Mucosa of descending colon (tissue), 3 donors: Measurements from ENCODE around the gene RNF180. TPM values are rescaled to one million over a fixed set of nuclear protein-coding genes. Genes with fewer than 3 reads are reported as not detected.

ENCODE experiments used
- ATAC-seq: fragments of 200-7000 bp; cut with Tn5 transposase; one replicate; pipeline ENCODE4 v1.9.1; 2020; ENCODE audit warnings: mild to moderate bottlenecking, moderate library complexity
- DNase-seq, 3 donors: peaks; one replicate each; pipeline ENCODE4 v3.0.0-alpha.2; 2020
- H3K36me3 ChIP-seq: fragments of 200-600 bp; one replicate; pipeline ENCODE4 v1.8.0; 2021; ENCODE audit warnings: low read depth, mild to moderate bottlenecking
- H3K4me1 ChIP-seq: fragments of 200-600 bp; one replicate; pipeline ENCODE4 v1.8.0; 2021; ENCODE audit warnings: low read depth, mild to moderate bottlenecking
- H3K4me3 ChIP-seq: fragments of 200-600 bp; one replicate; pipeline ENCODE4 v1.8.0; 2021; ENCODE audit warnings: mild to moderate bottlenecking
- H3K9me3 ChIP-seq: fragments of 200-600 bp; one replicate; pipeline ENCODE4 v1.8.0; 2021; ENCODE audit warnings: mild to moderate bottlenecking
- CTCF ChIP-seq: fragments of 200-600 bp; IDR thresholded peaks from one replicate; pipeline ENCODE4 v1.8.0; 2022; ENCODE audit warnings: antibody characterized with exemption, mild to moderate bottlenecking
- intact Hi-C, 2 donors: fragments of 100-400 bp; cut with DNase I in 1 of 2; cut with micrococcal nuclease in 1 of 2; formaldehyde crosslinking; loops; one replicate each; pipeline versions ENCODE4 v1.11.0 to v1.11.1; 2022; cut with DNase I, micrococcal nuclease
- total RNA-seq, 3 donors: library from RNA; stranded (reverse); fragmentation: NEBNext Ultra II Directional in 2 of 3; extraction: Animal tissue kit (Norgen Biotek cat#: 25700) in 2 of 3; gene quantifications; one replicate each; pipeline versions ENCODE4 v1.2.1 to v1.2.4, GENCODE V29; 2021 to 2023
- donor health status: DM: no; HTN: no; CAD: no; lungs with moderate emphysema.
- donor health status: DM: no; HTN: no; CAD: no.
- donor health status: DM: no; HTN: yes; CAD: no.

Gene RNF180
- total RNA-seq, 3 donors from 2014 or later, result 0.96 to 15.0 (median 2.8) TPM

GRCh38 chr5:64330728-64331231 is 165.1 kb downstream of the RNF180 start:
- peaks cover 12% of the 10 kb centered on the region for H3K9me3 ChIP-seq
- peak in 1 of 3 donors; percentile 28 for DNase-seq
- no peaks in the 10 kb centered on the region for H3K4me1 ChIP-seq
- TF ChIP-seq CTCF, result no peak
- no peaks in the 10 kb centered on the region for H3K36me3 ChIP-seq
- ATAC-seq, result no peak
- intact Hi-C loops, result no loop called here
- no peak overlapping the region for H3K4me3 ChIP-seq

GRCh38 chr5:64331597-64332277 is 166.1 kb downstream of the RNF180 start:
- H3K9me3 ChIP-seq, result peaks cover 6% of the 10 kb centered on the region
- ATAC-seq (no peak), DNase-seq (peak in 1 of 3 donors; percentile 22)
- no peak overlapping the region for H3K4me3 ChIP-seq
- H3K36me3 ChIP-seq, result no peaks in the 10 kb centered on the region
- intact Hi-C loops, result no loop called here
- no peak for TF ChIP-seq CTCF
- no peaks in the 10 kb centered on the region for H3K4me1 ChIP-seq

GRCh38 chr5:64333886-64334285 is 168.2 kb downstream of the RNF180 start:
- TF ChIP-seq CTCF, result no peak
- DNase-seq, result no peak
- Histone ChIP-seq H3K9me3 (no peaks in the 10 kb centered on the region), H3K4me1 (no peaks in the 10 kb centered on the region), H3K4me3 (no peak overlapping the region), H3K36me3 (no peaks in the 10 kb centered on the region)
- no peak for ATAC-seq
- intact Hi-C loops, result no loop called here

- no peak for TF ChIP-seq CTCF
- Histone ChIP-seq H3K4me1 (no peaks in the 10 kb centered on the region), H3K36me3 (no peaks in the 10 kb centered on the region), H3K9me3 (peaks cover 4% of the 10 kb centered on the region), H3K4me3 (no peak overlapping the region)
- no peak for ATAC-seq
- intact Hi-C loops, result no loop called here
- DNase-seq, result no peak
Observed at GRCh38 chr5:64339769-64340168, 174.1 kb downstream of the RNF180 start.

GRCh38 chr5:64340293-64340692 is 174.7 kb downstream of the RNF180 start:
- intact Hi-C loops, result no loop called here
- ATAC-seq, result no peak
- H3K4me3 ChIP-seq, result no peak overlapping the region

More at GRCh38 chr5:64340293-64340692, 174.7 kb downstream of the RNF180 start:
- H3K9me3 ChIP-seq, result peaks cover 4% of the 10 kb centered on the region
- TF ChIP-seq CTCF, result no peak
- H3K4me1 ChIP-seq, result no peaks in the 10 kb centered on the region
- no peaks in the 10 kb centered on the region for H3K36me3 ChIP-seq
- DNase-seq, result no peak
